NCI-H460 (cell line): ENCODE results near the gene HSD17B13. TPM values are rescaled to one million over a fixed set of nuclear protein-coding genes. Genes with fewer than 3 reads are reported as not detected.
"Not testable (repeated sequence)": the region's sequence is repeated elsewhere in the genome, so short reads cannot be mapped to it uniquely, and the experiment has no call there.

Source experiments
- DNase-seq: peaks from one replicate; pipeline ENCODE4 v3.0.0-alpha.2; 2016; ENCODE audit warnings: low read depth; ENCODE audit errors: extremely low read depth
- polyA plus RNA-seq: library from polyadenylated mRNA; depleted of rRNA; stranded (reverse); fragments of >200 nt; gene quantifications from 2 replicates; pipeline ENCODE4 v1.2.3, GENCODE V29; 2014; cell fraction: nucleus; rRNA removed
- total RNA-seq: library from RNA; depleted of rRNA; stranded (reverse); fragments of >200 nt; shearing (Covaris generic); gene quantifications from 2 replicates; pipeline ENCODE4 v1.2.3, GENCODE V29; 2014; rRNA removed

The HSD17B13 gene
- total RNA-seq = 0.17 and 0.20 TPM in 2 replicates
- 0.18 and 0.83 TPM in 2 replicates for polyA plus RNA-seq

DNA sequence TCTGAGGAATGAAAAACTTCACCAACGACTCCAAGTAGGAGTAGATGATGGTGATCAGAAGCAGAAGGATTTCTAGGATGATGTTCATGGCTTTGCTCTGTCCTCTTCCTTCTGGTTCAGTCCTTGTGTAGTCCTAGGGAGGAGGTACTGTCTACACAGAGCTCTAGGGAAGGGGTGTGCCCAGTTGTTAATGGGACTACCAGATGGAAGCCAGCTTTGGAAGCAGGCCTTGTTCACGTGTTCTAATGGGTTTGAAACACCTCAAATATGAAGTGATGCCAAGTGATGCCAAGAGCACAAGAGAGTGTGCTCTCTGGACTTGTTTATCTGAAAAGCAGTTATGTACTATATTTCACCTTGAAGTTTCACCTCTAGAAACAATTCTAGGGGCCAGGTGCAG, at the start of gene HSD17B13:
HSD17B13 (minus strand) TSS at position 129 of the 400 bp plus-strand sequence; CDS start at position 88, 41 bp downstream.
- DNase-seq = no peak

DNA sequence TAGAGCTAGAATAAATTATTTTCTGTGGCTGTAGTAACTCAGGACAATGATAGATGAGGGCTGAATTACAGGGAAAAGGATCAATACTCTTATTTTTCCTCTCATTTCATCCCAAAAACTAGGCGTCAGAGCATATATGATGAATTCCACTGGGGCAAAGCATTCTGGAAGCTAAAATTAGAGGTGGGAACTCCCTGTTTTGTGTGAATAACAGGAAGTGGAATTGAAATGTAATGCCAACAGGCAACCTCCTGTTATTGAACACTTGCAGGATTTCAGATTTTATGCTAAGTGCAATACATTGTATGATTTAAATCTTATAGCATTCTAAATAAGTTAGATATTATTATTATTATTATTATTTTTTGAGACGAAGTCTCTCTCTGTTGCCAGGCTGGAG, 47.4 kb upstream of the HSD17B13 start:
- no peak for DNase-seq

GRCh38 chr4:87366521-87367162, 44.0 kb upstream of the HSD17B13 start:
- no peak for DNase-seq

DNA sequence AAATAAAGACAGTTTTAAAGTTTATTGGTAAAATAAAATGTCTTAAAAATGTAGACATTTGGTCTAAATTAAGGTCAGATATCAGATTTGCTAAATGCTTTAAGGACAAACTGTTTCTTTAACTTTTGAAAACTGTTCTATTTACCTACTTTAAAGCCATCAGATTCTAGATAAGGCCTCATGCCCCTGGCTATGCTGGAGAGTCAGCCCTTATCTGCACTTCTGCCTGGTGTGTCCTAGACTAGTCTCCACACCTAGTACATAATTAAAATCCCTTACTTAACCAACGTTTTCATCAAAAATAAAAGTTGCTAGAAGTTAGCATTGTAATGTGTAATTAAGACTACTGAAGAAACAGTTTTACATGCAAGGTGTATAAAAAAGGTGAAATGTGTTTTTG, 42.7 kb upstream of the HSD17B13 start:
- DNase-seq = no peak

- peak; percentile 0 for DNase-seq
These were observed 40.9 kb upstream of the HSD17B13 start for GRCh38 chr4:87363552-87363951.

GRCh38 chr4:87360338-87360935, 37.8 kb upstream of the HSD17B13 start:
- no peak for DNase-seq

DNA sequence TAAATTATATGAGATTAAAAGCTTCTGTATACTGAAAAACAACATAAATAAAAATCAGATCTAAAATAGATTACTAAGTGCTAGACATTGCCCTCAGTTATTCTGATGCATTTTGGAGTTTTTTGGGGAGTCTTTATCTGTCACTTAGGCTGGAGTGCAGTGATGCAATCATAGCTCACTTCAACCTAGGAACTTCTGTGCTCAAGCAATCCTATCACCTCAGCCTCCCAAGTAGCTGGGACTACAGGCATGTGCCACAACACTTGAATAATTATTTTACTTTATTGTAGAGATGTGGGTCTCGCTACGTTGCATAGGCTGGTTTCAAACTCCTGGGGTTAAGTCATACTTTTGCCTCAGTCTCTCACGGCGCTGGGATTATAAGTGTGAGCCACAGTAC, 36.6 kb upstream of the HSD17B13 start:
- no peak for DNase-seq

DNA sequence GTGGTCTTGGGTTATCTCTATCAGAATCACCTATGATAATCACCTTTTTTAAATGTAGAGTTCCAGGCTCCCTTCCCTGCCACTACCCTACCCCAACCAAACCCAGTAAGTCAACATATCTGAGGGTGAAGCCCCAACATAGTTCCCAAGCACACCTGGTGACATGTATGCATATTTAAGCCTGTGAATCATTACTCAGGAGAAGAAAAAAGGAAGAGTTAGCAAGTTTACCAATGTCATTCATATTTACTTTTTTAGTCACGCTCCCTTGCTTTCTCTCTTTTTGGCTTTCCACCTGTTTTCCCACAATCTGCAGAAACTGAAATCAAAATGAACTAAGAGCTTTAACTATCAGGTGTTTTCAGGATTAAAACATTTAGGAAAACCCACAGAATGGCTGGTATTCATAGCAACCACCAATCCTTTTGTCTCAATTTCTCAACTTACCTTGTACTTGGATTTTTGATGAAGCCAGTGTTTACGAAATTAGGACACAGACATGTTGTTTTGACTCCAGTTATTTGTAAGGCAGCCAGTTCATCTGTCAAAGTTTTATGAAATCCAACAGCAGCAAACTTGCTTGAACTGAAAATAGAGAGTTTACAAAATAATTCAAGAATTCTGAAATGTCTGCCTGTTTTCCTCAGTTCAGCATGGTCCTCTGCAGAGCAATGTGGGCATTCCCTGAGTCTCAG, 34.3 kb upstream of the HSD17B13 start:
- DNase-seq = no peak

DNA sequence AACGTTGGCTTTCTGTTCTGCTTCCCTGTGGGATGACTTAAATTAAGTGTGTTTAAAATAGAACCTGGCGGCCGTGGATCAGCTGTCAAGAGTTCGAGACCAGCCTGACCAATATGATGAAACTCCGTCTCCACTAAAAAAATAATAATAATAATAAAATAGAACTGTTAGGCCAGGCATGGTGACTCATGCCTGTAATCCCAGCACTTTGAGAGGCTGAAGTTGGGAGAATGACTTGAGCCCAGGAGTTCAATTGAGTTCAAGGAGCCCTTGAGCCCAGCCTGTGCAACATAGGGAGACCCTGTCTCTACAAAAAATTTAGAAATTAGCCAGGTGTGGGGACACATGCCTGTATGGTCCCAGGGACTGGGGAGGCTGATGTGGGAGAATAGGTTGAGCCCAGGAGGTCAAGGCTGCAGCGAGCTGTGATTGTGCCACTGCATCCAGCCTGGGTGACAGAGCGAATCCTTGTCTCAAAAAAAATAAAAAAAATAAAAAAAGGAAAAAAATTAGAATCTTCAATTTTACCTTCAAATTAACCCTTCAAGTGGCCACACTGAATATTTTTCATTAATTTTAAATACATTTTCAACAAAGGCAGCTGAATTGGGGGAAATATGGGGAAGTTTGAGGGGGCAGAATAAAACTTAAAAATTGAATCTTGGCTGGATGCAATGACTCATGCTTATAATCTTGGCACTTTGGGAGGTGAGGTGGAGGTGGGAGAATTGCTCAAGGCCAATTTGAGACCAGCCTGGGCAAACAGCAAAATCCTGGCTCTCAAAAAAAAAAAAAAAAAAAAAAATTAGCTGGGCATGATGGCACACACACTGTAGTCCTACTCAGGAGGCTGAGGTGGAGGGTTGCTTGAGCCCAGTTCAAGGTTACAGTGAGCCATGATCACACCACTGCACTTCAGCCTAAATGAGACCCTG, 31.8 kb upstream of the HSD17B13 start:
- no peak for DNase-seq

GRCh38 chr4:87353592-87353991, 30.9 kb upstream of the HSD17B13 start:
- DNase-seq = peak; percentile 30

DNA sequence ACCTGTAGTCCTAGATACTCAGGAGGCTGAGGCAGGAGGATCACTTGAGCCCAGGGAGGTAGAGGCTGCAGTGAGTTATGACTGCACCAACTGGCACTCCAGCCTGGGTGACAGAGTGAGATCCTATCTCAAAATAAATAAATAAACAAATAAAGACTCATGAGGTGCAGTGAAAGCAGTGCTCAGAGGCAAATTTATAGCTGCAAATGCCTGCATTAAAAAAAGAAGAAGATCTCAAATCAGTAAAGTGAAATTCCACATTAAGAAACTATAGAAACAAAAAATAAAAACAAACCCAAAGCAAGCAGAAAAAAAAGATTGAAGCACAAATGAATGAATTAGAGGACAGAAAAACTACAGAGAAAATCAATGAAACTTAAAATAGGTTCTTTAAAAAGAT, 22.5 kb upstream of the HSD17B13 start:
- no peak for DNase-seq

DNA sequence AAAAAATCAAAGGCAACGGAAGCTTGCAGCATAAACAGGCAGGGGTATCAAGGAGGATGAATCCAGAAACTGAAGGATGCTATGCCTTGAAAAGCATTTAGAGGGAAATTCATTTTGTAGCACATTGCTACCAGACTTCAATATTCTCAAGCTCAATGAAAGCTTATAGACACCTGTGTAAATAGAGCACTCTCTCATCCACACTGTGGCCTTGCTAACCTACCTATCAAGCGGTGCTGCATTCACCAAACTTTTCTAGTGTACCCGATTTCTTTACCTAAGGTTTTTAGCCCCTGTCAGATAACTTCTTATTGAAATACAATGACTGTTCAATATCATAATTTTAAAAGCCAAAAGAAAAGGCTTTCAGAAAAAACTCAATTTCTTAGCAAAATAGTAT, 20.2 kb upstream of the HSD17B13 start:
- DNase-seq = no peak

GRCh38 chr4:87341954-87342635, 19.4 kb upstream of the HSD17B13 start:
- DNase-seq = not testable (repeated sequence)

DNA sequence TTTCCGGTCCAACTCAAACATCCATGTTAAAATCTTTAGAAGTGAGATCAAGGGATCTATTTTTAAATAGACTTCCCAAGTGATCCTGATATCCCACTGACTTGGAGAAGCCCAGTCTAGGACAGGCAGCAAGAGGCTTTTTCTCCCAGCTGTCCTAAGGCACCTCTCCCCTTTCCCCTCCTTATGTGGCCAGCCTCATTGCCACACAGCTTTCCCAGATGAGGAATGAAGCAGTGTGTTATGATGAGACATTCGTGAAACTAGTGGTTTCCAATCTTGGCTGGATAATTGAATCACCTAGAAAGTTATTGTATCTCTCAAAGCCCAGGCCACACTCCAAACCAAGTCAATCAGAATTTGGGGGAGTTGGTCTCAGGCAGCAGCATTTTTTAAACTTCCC, 16.8 kb upstream of the HSD17B13 start:
- DNase-seq = no peak

- no peak for DNase-seq
These were observed 14.7 kb upstream of the HSD17B13 start for GRCh38 chr4:87337361-87337760.

DNA sequence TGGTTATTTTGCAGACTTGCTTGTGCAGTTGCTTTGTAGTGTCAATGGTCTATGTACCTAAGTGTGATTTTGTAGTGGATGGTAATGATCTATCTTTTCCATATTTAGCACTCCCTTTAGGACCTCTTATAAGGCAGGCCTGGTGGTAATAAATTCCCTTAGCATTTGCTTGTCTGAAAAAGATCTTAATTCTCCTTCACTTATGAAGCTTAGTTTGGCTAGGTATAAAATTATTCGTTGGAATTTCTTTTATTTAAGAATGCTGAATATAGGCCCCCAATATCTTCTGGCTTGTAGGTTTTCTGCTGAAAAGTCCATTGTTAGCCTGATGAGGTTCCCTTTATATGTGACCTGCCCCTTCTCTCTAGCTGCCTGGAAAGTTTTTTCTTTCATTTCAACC, 10.6 kb upstream of the HSD17B13 start:
- DNase-seq = no peak

- DNase-seq = no peak
These were observed 8.1 kb upstream of the HSD17B13 start for GRCh38 chr4:87330761-87331160.

DNA sequence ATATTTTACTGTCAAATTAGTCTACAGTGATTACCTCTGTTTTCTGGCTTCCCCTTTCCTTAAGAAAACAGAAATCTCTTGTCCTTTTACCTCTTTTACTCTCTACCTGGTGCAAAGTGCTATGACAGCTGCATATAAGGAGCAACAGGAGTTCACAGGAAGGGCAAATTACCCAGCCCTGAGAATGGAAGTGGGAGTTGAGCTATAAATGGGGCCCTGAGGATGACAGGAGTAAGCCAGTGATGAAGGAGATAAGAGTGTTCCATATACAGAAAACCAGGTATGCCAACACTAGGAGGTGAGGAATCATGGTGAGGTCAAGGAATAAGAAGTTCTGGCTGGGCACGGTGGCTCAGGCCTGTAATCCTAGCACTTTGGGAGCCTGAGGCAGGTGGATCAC, 4.5 kb upstream of the HSD17B13 start:
- no peak for DNase-seq

GRCh38 chr4:87326460-87326859, 3.8 kb upstream of the HSD17B13 start:
- DNase-seq = no peak

DNA sequence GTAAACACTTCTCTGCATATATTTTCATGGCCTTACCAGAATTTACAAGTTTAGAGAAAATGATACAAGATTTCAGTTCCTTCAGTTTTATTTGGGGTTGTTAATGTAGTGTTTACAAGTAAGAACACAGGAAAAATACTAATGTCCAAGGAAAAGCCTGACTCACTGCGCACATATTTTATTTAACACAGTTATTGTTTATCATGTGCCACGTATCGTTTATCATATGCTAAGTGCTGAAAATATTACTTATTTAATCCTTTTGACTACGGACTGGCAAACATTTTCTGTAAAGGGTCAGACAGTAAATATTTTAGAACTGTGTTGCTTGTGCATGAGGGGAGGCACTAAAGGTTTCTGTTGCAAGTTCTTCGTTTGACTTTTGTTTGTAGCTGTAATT, 794 bp downstream of the HSD17B13 start:
- DNase-seq = no peak
